H9 (cell line): ENCODE measurements around the gene AP1S3. TPM values are rescaled to one million over a fixed set of nuclear protein-coding genes. Genes with fewer than 3 reads are reported as not detected.

Experiments used
- DNase-seq: peaks from one replicate; pipeline ENCODE4 v3.0.0-alpha.2; 2017
- H2AFZ ChIP-seq: one replicate; pipeline ENCODE4 v1.6.1; 2013; ENCODE audit warnings: mild to moderate bottlenecking, low read length, control low read depth, moderate library complexity
- H2AK5ac ChIP-seq: 2 replicates; pipeline ENCODE4 v1.6.1; 2013; ENCODE audit warnings: low read length, control low read depth, mixed read lengths; ENCODE audit not compliant: insufficient read length
- H2BK120ac ChIP-seq: one replicate; pipeline ENCODE4 v1.6.1; 2013; ENCODE audit warnings: low read depth, mild to moderate bottlenecking, low read length, control low read depth, inconsistent platforms; ENCODE audit not compliant: poor library complexity, severe bottlenecking
- H2BK12ac ChIP-seq: 2 replicates; pipeline ENCODE4 v1.6.1; 2013; ENCODE audit warnings: low read length, control low read depth, mixed read lengths, low read depth; ENCODE audit not compliant: insufficient read length
- H2BK15ac ChIP-seq: 2 replicates; pipeline ENCODE4 v1.6.1; 2013; ENCODE audit warnings: low read depth, low read length, control low read depth
- H2BK20ac ChIP-seq: one replicate; pipeline ENCODE4 v1.6.1; 2013; ENCODE audit warnings: low read depth, mild to moderate bottlenecking, low read length, control low read depth, inconsistent platforms; ENCODE audit not compliant: poor library complexity, severe bottlenecking
- H2BK5ac ChIP-seq: 2 replicates; pipeline ENCODE4 v1.6.1; 2013; ENCODE audit warnings: low read length, control low read depth, mixed read lengths; ENCODE audit not compliant: insufficient read length
- H3K14ac ChIP-seq: 2 replicates; pipeline ENCODE4 v1.6.1; 2013; ENCODE audit warnings: low read length, control low read depth; ENCODE audit not compliant: insufficient read depth
- H3K18ac ChIP-seq: 2 replicates; pipeline ENCODE4 v1.6.1; 2013; ENCODE audit warnings: low read depth, mild to moderate bottlenecking, mixed read lengths, low read length, control low read depth; ENCODE audit not compliant: insufficient read length
- H3K23ac ChIP-seq: 2 replicates; pipeline ENCODE4 v1.6.1; 2013; ENCODE audit warnings: low read length, control low read depth, mixed read lengths, low read depth; ENCODE audit not compliant: insufficient read length
- H3K23me2 ChIP-seq: 2 replicates; pipeline ENCODE4 v1.6.1; 2013; ENCODE audit warnings: low read depth, mild to moderate bottlenecking, mixed read lengths, low read length, control low read depth; ENCODE audit not compliant: insufficient read length, poor library complexity, severe bottlenecking
- H3K27ac ChIP-seq: 2 replicates; pipeline ENCODE4 v1.5.1; 2013; ENCODE audit warnings: low read length, control low read depth, mixed read lengths, low read depth; ENCODE audit not compliant: insufficient read length
- H3K27me3 ChIP-seq: 2 replicates; pipeline ENCODE4 v1.6.1; 2013; ENCODE audit warnings: low read length, control low read depth, inconsistent platforms; ENCODE audit not compliant: insufficient read depth
- H3K4ac ChIP-seq: 2 replicates; pipeline ENCODE4 v1.6.1; 2013; ENCODE audit warnings: low read depth, mild to moderate bottlenecking, control low read depth, inconsistent platforms, low read length, moderate library complexity
- H3K4me1 ChIP-seq: 2 replicates; pipeline ENCODE4 v1.6.1; 2013; ENCODE audit warnings: low read length, control low read depth, inconsistent platforms; ENCODE audit not compliant: insufficient read depth
- H3K4me2 ChIP-seq: 2 replicates; pipeline ENCODE4 v1.6.1; 2013; ENCODE audit warnings: low read length, control low read depth, mixed read lengths; ENCODE audit not compliant: insufficient read length, insufficient read depth
- H3K56ac ChIP-seq: 2 replicates; pipeline ENCODE4 v1.6.1; 2013; ENCODE audit warnings: low read depth, mild to moderate bottlenecking, mixed read lengths, low read length, control low read depth; ENCODE audit not compliant: insufficient read length
- H3K79me1 ChIP-seq: 2 replicates; pipeline ENCODE4 v1.6.1; 2013; ENCODE audit warnings: low read depth, mild to moderate bottlenecking, moderate library complexity, low read length, control low read depth, inconsistent platforms; ENCODE audit not compliant: insufficient read depth, poor library complexity, severe bottlenecking
- H3K79me2 ChIP-seq: 2 replicates; pipeline ENCODE4 v1.6.1; 2013; ENCODE audit warnings: low read length, control low read depth, inconsistent platforms; ENCODE audit not compliant: insufficient read depth
- H3K9ac ChIP-seq: 2 replicates; pipeline ENCODE4 v1.6.1; 2013; ENCODE audit warnings: low read length, control low read depth, mixed read lengths; ENCODE audit not compliant: insufficient read length; ENCODE audit errors: extremely low read depth
- H3K9me3 ChIP-seq: one replicate; pipeline ENCODE4 v1.6.1; 2013; ENCODE audit warnings: low read depth, low read length, inconsistent platforms; ENCODE audit not compliant: control insufficient read depth
- H3T11ph ChIP-seq: one replicate; pipeline ENCODE4 v1.6.1; 2013; ENCODE audit warnings: mild to moderate bottlenecking, low read length, control low read depth, inconsistent platforms
- H4K20me1 ChIP-seq: one replicate; pipeline ENCODE4 v1.6.1; 2013; ENCODE audit not compliant: control insufficient read depth, insufficient read length, insufficient read depth
- H4K5ac ChIP-seq: 2 replicates; pipeline ENCODE4 v1.6.1; 2013; ENCODE audit warnings: low read depth, mild to moderate bottlenecking, mixed read lengths, low read length, control low read depth; ENCODE audit not compliant: insufficient read length
- H4K8ac ChIP-seq: replicated peaks from 2 replicates; pipeline ENCODE4 v1.6.1; 2013; ENCODE audit warnings: low read length, control low read depth, mixed read lengths, low read depth; ENCODE audit not compliant: insufficient read length
- H4K91ac ChIP-seq: 2 replicates; pipeline ENCODE4 v1.6.1; 2013; ENCODE audit warnings: low read depth, mild to moderate bottlenecking, moderate library complexity, mixed read lengths, low read length, control low read depth; ENCODE audit not compliant: insufficient read length
- H3K27ac Mint-ChIP-seq, 3 experiments: 2 replicates in 2 of 3; 3 replicates in 1 of 3; pipeline ENCODE4 v1.8.0; 2020 to 2021; ENCODE audit warnings: mixed read lengths in 3 of 3, mild to moderate bottlenecking in 1 of 3, moderate library complexity in 1 of 3
- H3K27me3 Mint-ChIP-seq: 2 replicates; pipeline ENCODE4 v1.8.0; 2021; ENCODE audit warnings: low read depth, mild to moderate bottlenecking, moderate library complexity, mixed read lengths
- H3K36me3 Mint-ChIP-seq, 3 experiments: 2 replicates in 2 of 3; 3 replicates in 1 of 3; pipeline ENCODE4 v1.8.0; 2020 to 2021; ENCODE audit warnings: low read depth in 3 of 3, mixed read lengths in 3 of 3; ENCODE audit not compliant: insufficient read depth in 1 of 3
- H3K4me1 Mint-ChIP-seq, 2 experiments: 2 replicates each; pipeline ENCODE4 v1.8.0; 2020; ENCODE audit warnings: mixed read lengths in 2 of 2
- H3K4me3 Mint-ChIP-seq, 2 experiments: 2 replicates in 1 of 2; 3 replicates in 1 of 2; pipeline ENCODE4 v1.8.0; 2020 to 2021; ENCODE audit warnings: mild to moderate bottlenecking in 2 of 2, mixed read lengths in 2 of 2, moderate library complexity in 1 of 2
- H3K9me3 Mint-ChIP-seq, 2 experiments: 2 replicates in 1 of 2; 3 replicates in 1 of 2; pipeline ENCODE4 v1.8.0; 2020; ENCODE audit warnings: mild to moderate bottlenecking in 2 of 2, mixed read lengths in 2 of 2, moderate library complexity in 1 of 2
- CTCF ChIP-seq: fragments of 200-600 bp; sonication (generic); conservative IDR thresholded peaks from 3 replicates; pipeline ENCODE4 v1.8.0; 2021; ENCODE audit warnings: antibody characterized with exemption, mild to moderate bottlenecking
- WGBS: extraction: QIAGEN DNeasy Blood & Tissue Kit; methylation state at CpG from one replicate; pipeline ENCODE4 v1.1.7; 2013; ENCODE audit warnings: missing lambda C conversion rate, low lambda C conversion rate, mixed read lengths; ENCODE audit not compliant: insufficient read length; ENCODE audit errors: extremely low coverage; 5-methylcytosine and 5-hydroxymethylcytosine counted together
- total RNA-seq: library from RNA; stranded (reverse); gene quantifications from 2 replicates; pipeline ENCODE4 v1.2.1, GENCODE V29; 2021

AP1S3 gene
- total RNA-seq, 1 experiment from 2014 or later = 8.7 TPM

GRCh38 chr2:223797037-223797436 lies 40.3 kb downstream of the AP1S3 start:
- Histone ChIP-seq H3K9ac (no peak overlapping the region), H2BK12ac (no peak overlapping the region), H2AK5ac (no peak overlapping the region), H3K79me1 (peaks cover 3% of the 10 kb centered on the region), H3K27me3 (no peaks in the 10 kb centered on the region), H2BK120ac (no peak overlapping the region), H3K18ac (no peak overlapping the region), H3T11ph (no peak overlapping the region), H3K9me3 (no peaks in the 10 kb centered on the region), H3K14ac (no peak overlapping the region), H3K23me2 (no peaks in the 10 kb centered on the region), H2BK15ac (no peak overlapping the region), H3K56ac (no peak overlapping the region), H3K4me2 (no peak overlapping the region), H4K5ac (no peak overlapping the region), H2AFZ (no peak overlapping the region), H4K91ac (no peak overlapping the region), H3K27ac (no peak overlapping the region), H3K4me1 (no peaks in the 10 kb centered on the region), H3K23ac (no peak overlapping the region), H4K20me1 (no peaks in the 10 kb centered on the region), H4K8ac (no peak overlapping the region), H2BK20ac (no peak overlapping the region), H3K4ac (no peak overlapping the region), H3K79me2 (no peaks in the 10 kb centered on the region; the same call in 1 of the 2 replicates), H2BK5ac (no peak overlapping the region)
- no peak for TF ChIP-seq CTCF
- Mint-ChIP-seq H3K27me3 (no peaks in the 10 kb centered on the region), H3K9me3 (peaks cover 0 to 6% of the 10 kb centered on the region in 2 experiments; a peak in 3 of 5 replicates), H3K36me3 (peaks cover 0 to 2% (median 0%) of the 10 kb centered on the region in 3 experiments; a peak in 2 of 7 replicates), H3K4me1 (no peaks in the 10 kb centered on the region), H3K4me3 (no peak overlapping the region), H3K27ac (peak overlapping the region in 1 of 3 experiments; percentile 34; a peak in 2 of 7 replicates)
- DNase-seq = no peak
- WGBS = no CpG with 5 or more reads among the region's 5 CpGs
